Astrocyte of the spinal cord (primary cell): ENCODE data around the gene APOBEC3C.
"Not testable (repeated sequence)": the region's sequence is repeated elsewhere in the genome, so short reads cannot be mapped to it uniquely, and the experiment has no call there.

Experiments
- DNase-seq: peaks from one replicate; pipeline ENCODE4 v3.0.0; 2011; ENCODE audit warnings: low read depth, low spot score
- H3K4me3 ChIP-seq: 2 replicates; pipeline ENCODE4 v1.5.1; 2011; ENCODE audit warnings: low read depth, mild to moderate bottlenecking, low read length, moderate library complexity
- in situ Hi-C: cut with HindIII; loops from 2 replicates; pipeline ENCODE4 v1.10.0; 2017; ENCODE audit warnings: low sequenced_read_pairs
- TF ChIP-seq, protein P1 (sequence below): IDR thresholded peaks from 2 replicates; pipeline ENCODE4 v1.5.1; 2012; ENCODE audit warnings: low read depth, mild to moderate bottlenecking, low read length, inconsistent platforms

APOBEC3C gene

DNA sequence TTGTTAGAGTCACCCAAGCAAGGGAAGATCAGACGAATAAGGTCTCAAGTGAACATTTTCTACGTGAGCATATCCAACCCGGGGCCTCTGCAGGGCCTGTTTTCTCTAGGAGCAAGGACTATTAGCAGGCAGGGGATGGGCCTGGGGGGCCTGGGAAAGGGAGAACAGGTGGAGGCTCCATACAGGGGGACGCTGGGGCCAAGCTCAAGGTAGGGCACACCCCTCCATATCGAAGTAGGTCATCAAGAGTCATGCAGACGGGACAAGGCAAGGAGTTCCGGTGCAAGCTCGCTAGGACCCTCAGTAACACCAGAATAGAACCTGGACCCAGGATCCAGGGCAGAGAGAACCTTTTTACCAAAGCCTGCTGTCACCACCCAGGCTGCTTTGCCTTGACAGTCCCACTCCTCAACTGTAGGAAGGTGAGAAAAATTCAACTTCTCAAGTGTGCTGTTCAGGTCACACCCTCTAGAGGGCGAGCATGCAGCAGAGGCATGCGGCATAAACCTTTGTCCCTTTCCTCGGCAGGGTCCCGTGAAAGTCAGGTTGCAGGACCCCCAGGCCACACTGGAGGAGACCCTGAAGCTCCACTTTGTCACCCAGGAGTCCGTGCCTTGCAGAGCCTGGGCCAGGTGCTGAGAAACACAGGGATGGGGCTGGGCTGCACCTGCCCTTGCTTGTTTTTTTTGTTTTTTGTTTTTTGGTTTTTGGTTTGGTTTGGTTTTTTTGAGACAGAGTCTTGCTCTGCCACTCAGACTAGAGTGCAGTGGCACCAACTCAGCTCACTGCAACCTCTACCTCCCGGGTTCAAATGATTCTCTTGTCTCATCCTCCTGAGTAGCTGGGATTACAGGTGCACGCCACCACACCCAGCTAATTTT, 40.5 kb upstream of the APOBEC3C start:
- in situ Hi-C loops, result no loop called here
- H3K4me3 ChIP-seq, result no peak overlapping the region
- TF ChIP-seq, protein P1, sequence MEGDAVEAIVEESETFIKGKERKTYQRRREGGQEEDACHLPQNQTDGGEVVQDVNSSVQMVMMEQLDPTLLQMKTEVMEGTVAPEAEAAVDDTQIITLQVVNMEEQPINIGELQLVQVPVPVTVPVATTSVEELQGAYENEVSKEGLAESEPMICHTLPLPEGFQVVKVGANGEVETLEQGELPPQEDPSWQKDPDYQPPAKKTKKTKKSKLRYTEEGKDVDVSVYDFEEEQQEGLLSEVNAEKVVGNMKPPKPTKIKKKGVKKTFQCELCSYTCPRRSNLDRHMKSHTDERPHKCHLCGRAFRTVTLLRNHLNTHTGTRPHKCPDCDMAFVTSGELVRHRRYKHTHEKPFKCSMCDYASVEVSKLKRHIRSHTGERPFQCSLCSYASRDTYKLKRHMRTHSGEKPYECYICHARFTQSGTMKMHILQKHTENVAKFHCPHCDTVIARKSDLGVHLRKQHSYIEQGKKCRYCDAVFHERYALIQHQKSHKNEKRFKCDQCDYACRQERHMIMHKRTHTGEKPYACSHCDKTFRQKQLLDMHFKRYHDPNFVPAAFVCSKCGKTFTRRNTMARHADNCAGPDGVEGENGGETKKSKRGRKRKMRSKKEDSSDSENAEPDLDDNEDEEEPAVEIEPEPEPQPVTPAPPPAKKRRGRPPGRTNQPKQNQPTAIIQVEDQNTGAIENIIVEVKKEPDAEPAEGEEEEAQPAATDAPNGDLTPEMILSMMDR, result peak; percentile 90
- peak; percentile 9 for DNase-seq

DNA sequence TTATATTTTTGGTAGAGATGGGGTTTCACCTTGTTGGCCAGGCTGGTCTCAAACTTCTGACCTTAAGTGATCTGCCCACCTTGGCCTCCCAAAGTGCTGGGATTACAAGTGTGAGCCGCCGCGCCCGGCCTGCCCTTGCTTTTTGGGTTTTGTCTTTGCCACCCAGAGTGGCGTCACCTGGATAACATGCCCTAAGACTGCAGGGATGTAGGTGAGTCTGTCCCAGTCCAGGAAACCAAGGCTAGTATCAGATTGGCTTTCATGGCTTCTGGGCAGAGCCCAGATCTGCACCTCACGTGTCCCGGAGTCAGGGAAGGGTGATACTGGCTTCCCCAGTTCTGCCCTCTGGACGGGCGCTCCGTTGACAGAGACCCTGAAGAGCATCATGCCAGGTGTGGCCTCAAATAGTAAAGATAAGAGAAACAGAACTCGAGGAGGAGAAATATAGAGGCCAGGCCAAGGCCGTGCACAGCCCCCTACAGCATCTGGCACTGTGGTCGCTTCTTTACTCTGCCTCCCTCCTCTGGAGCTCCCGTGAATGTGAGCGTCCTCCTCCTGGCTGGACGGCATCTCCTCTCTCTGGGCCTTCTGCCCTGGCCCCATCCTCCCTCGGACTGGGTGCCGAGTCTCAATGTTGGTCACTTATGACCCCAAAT, 39.8 kb upstream of the APOBEC3C start:
- in situ Hi-C loops, result no loop called here
- H3K4me3 ChIP-seq, result no peak overlapping the region
- DNase-seq, result no peak
- TF ChIP-seq, protein P1, result no peak

DNA sequence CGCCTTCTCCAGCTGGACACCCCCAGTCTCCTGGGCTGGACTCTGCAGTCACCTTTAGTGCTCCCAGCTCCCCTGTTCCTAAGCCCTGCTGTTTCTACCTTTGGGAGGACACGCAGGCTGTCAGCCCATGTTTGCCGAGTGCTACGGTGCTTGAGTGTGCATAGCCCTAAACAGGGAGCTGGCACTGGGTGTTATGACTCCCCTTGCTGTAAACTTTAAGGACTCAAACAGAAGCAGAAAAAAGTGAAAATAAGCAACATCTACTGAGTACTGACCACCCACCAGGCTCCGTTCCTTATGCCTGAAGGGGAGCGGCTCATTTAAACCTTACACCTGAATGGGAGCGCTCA, 39.3 kb upstream of the APOBEC3C start:
- no peak overlapping the region for H3K4me3 ChIP-seq
- in situ Hi-C loops, result no loop called here
- no peak for DNase-seq
- TF ChIP-seq, protein P1, result no peak

DNA sequence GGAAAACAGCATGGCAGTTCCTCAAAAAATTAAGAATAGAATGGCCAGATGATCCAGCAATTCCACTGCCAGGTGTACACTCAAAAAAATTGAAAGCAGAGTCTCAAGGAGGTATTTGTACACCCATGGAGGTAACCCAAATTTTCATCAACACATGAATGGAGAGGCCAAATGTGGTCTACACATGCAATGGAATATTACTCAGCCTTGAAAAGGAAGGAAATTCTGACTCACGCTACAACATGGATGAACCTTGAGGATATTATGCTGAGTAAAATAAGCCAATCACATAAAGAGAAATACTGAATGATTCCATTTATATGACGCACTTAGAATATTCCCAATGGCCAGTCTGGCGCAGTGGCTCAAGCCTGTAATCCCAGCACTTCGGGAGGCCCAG, 36.8 kb upstream of the APOBEC3C start:
- H3K4me3 ChIP-seq, DNase-seq, in situ Hi-C loops: not testable (repeated sequence)

DNA sequence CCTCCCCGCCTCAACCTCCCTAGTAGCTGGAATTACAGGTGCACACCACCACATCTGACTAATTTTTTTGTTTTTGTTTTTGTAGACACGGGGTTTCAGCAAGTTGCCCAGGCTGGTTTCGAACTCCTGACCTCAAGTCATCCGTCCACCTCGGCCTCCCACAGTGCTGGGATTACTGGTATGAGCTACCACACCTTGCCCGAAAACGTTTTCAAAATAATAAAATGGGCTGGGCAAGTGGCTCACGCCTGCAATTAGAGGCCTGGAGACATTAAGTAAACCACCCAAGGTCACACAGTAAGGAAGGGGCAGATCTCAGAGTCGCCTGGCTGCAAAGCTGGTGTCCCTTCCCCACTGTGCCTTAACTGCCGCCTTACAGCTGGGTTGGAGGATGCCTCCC, 33.5 kb upstream of the APOBEC3C start:
- in situ Hi-C loops, H3K4me3 ChIP-seq, DNase-seq: not testable (repeated sequence)

DNA sequence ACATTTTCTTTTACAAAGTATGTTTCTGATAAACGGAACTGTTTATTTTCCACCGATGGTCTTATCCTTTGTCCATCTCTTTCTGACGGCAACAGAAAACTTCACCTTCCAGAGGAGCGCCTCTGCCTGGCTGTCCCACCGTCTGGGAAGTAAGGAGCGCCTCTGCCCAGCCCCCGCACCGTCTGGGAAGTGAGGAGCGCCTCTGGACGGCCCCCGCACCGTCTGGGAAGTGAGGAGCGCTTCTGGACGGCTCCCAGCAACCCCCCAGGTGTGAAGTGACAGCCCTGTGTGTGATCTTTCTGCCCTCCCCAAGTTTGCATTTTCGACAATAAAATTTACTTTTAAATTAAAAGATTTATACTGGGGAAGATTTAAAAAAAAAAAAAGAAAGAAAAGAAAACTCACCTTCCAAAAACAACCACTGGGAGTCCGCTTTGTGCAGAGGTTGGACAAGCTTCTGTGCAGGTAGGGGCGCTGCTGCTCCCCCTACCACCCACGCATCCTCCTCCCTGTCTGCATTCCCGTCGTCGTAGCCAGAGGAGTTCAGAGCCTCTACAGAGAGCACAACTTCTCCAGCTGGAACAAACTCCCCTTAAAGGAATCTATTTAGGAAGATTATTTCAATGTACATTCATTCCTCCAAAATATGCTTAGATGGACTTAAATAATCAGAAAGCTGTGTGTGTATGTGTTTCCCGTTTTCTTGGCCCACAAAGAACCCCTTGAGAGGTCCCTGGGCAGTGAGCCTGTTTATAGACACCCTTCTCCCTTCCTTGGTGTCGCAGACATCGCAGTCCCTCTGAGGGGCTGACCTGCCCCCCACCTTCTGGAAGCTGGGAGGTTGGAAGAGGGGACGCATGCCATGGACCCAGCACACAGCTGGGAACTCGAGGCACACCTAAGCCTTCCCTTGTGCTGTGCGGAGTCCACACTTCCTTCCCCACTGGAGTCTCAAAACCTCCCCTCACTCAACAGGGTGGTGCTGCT, 32.8 kb upstream of the APOBEC3C start:
- DNase-seq, result peak; percentile 8
- TF ChIP-seq, protein P1, result peak; percentile 20
- in situ Hi-C loops, result no loop called here
- H3K4me3 ChIP-seq, result no peak overlapping the region
